Activated naive CD8-positive, alpha-beta T cell treated with anti-CD3 and anti-CD28 coated beads, Interleukin-2, amount 10 ng/mL, durations not matched to agents 7 days and 5 days (primary cell): ENCODE data around the gene BEST1. TPM values are rescaled to one million over a fixed set of nuclear protein-coding genes. Genes with fewer than 3 reads are reported as not detected.
"Not testable (repeated sequence)": the region's sequence is repeated elsewhere in the genome, so short reads cannot be mapped to it uniquely, and the experiment has no call there.

Source experiments
- ATAC-seq: fragments of 150-1000 bp; cut with Tn5 transposase; one replicate; pipeline ENCODE4 v1.10.0; 2021; ENCODE audit warnings: low read depth, moderate library complexity
- POLR2A ChIA-PET: fragments of 350-600 bp; sonication (Branson Sonifier 250); formaldehyde crosslinking; loops from one replicate; lab custom pipeline; 2021; ENCODE audit warnings: antibody characterized with exemption; lab: Charles Lee
- DNase-seq: peaks from one replicate; pipeline ENCODE4 v3.0.0; 2021
- H3K27ac Mint-ChIP-seq: one replicate; pipeline ENCODE4 v1.8.0; 2022; ENCODE audit warnings: mild to moderate bottlenecking, mixed read lengths
- H3K27me3 Mint-ChIP-seq: one replicate; pipeline ENCODE4 v1.8.0; 2022; ENCODE audit warnings: mild to moderate bottlenecking, moderate library complexity, mixed read lengths
- H3K36me3 Mint-ChIP-seq: one replicate; pipeline ENCODE4 v1.8.0; 2021; ENCODE audit warnings: mild to moderate bottlenecking, mixed read lengths
- H3K4me1 Mint-ChIP-seq: one replicate; pipeline ENCODE4 v1.8.0; 2021; ENCODE audit warnings: mixed read lengths
- H3K4me3 Mint-ChIP-seq: one replicate; pipeline ENCODE4 v1.8.0; 2022; ENCODE audit warnings: mild to moderate bottlenecking, moderate library complexity, mixed read lengths
- H3K9me3 Mint-ChIP-seq: one replicate; pipeline ENCODE4 v1.8.0; 2021; ENCODE audit warnings: mixed read lengths
- total RNA-seq, 2 experiments: library from RNA; stranded (reverse); gene quantifications; one replicate each; pipeline ENCODE4 v1.2.3, GENCODE V29; 2021

Gene BEST1
- total RNA-seq, 2 experiments from 2014 or later, result 0.20 to 0.30 TPM

GRCh38 chr11:62000539-62001446 is 50.6 kb downstream of the BEST1 start:
- Mint-ChIP-seq H3K36me3 (peaks cover 11% of the 10 kb centered on the region), H3K4me1 (no peaks in the 10 kb centered on the region), H3K9me3 (peaks cover 11% of the 10 kb centered on the region), H3K27me3 (no peaks in the 10 kb centered on the region), H3K27ac (no peak overlapping the region), H3K4me3 (no peak overlapping the region)
- POLR2A ChIA-PET, result no interaction called here
- no peak for ATAC-seq
- no peak for DNase-seq

GRCh38 chr11:62001450-62002191 is 51.5 kb downstream of the BEST1 start:
- no peak overlapping the region for H3K4me3 Mint-ChIP-seq
- peaks cover 11% of the 10 kb centered on the region for H3K9me3 Mint-ChIP-seq
- DNase-seq (no peak), ATAC-seq (no peak)
- peaks cover 11% of the 10 kb centered on the region for H3K36me3 Mint-ChIP-seq
- H3K4me1 Mint-ChIP-seq, result no peaks in the 10 kb centered on the region
- no peak overlapping the region for H3K27ac Mint-ChIP-seq
- POLR2A ChIA-PET, result no interaction called here
- H3K27me3 Mint-ChIP-seq, result no peaks in the 10 kb centered on the region

- Mint-ChIP-seq H3K36me3 (peaks cover 11% of the 10 kb centered on the region), H3K9me3 (peaks cover 11% of the 10 kb centered on the region)
- H3K4me3 Mint-ChIP-seq, ATAC-seq, H3K4me1 Mint-ChIP-seq, DNase-seq, H3K27ac Mint-ChIP-seq, POLR2A ChIA-PET, H3K27me3 Mint-ChIP-seq: not testable (repeated sequence)
Measured at GRCh38 chr11:62002283-62002682, 52.1 kb downstream of the BEST1 start.

- ATAC-seq, result no peak
- no peak for DNase-seq
- peaks cover 3% of the 10 kb centered on the region for H3K27me3 Mint-ChIP-seq
- peaks cover 2% of the 10 kb centered on the region for H3K36me3 Mint-ChIP-seq
- no peaks in the 10 kb centered on the region for H3K4me1 Mint-ChIP-seq
- peaks cover under 1% of the 10 kb centered on the region for H3K9me3 Mint-ChIP-seq
- H3K4me3 Mint-ChIP-seq, result no peak overlapping the region
- no peak overlapping the region for H3K27ac Mint-ChIP-seq
- POLR2A ChIA-PET, result no interaction called here
Measured at GRCh38 chr11:62004473-62004872, 54.3 kb downstream of the BEST1 start.

GRCh38 chr11:62008193-62008592 is 58.0 kb downstream of the BEST1 start:
- no peaks in the 10 kb centered on the region for H3K9me3 Mint-ChIP-seq
- H3K4me1 Mint-ChIP-seq, result peaks cover 5% of the 10 kb centered on the region
- POLR2A ChIA-PET, result no interaction called here
- H3K27me3 Mint-ChIP-seq, result peaks cover 4% of the 10 kb centered on the region
- DNase-seq, result no peak
- H3K4me3 Mint-ChIP-seq, result no peak overlapping the region
- no peaks in the 10 kb centered on the region for H3K36me3 Mint-ChIP-seq
- no peak for ATAC-seq
- H3K27ac Mint-ChIP-seq, result no peak overlapping the region

GRCh38 chr11:62010935-62011528 is 60.9 kb downstream of the BEST1 start:
- DNase-seq (no peak), ATAC-seq (no peak)
- H3K27ac Mint-ChIP-seq, result no peak overlapping the region
- peaks cover 4% of the 10 kb centered on the region for H3K27me3 Mint-ChIP-seq
- no peak overlapping the region for H3K4me3 Mint-ChIP-seq
- no peaks in the 10 kb centered on the region for H3K36me3 Mint-ChIP-seq
- POLR2A ChIA-PET, result interaction anchor here (0.6 to 0.7 kb wide), 2 partner anchors 11 to 73 kb away, joined by 3 read pairs; no protein-coding TSS in a partner anchor
- H3K4me1 Mint-ChIP-seq, result peaks cover 8% of the 10 kb centered on the region
- no peaks in the 10 kb centered on the region for H3K9me3 Mint-ChIP-seq

- Mint-ChIP-seq H3K4me1 (peaks cover 8% of the 10 kb centered on the region), H3K36me3 (no peaks in the 10 kb centered on the region), H3K9me3 (no peaks in the 10 kb centered on the region), H3K4me3 (no peak overlapping the region), H3K27ac (no peak overlapping the region), H3K27me3 (peaks cover 4% of the 10 kb centered on the region)
- DNase-seq (no peak), ATAC-seq (no peak)
- POLR2A ChIA-PET, result no interaction called here
Measured at GRCh38 chr11:62011881-62012280, 61.7 kb downstream of the BEST1 start.

GRCh38 chr11:62012451-62012831 is 62.3 kb downstream of the BEST1 start:
- peaks cover 4% of the 10 kb centered on the region for H3K27me3 Mint-ChIP-seq
- no peaks in the 10 kb centered on the region for H3K9me3 Mint-ChIP-seq
- no peak overlapping the region for H3K27ac Mint-ChIP-seq
- no peaks in the 10 kb centered on the region for H3K36me3 Mint-ChIP-seq
- ATAC-seq (no peak), DNase-seq (no peak)
- no peak overlapping the region for H3K4me3 Mint-ChIP-seq
- H3K4me1 Mint-ChIP-seq, result peaks cover 8% of the 10 kb centered on the region
- POLR2A ChIA-PET, result no interaction called here

- Mint-ChIP-seq H3K36me3 (no peaks in the 10 kb centered on the region), H3K27ac (no peak overlapping the region), H3K4me1 (peaks cover 8% of the 10 kb centered on the region), H3K9me3 (no peaks in the 10 kb centered on the region), H3K4me3 (no peak overlapping the region), H3K27me3 (peaks cover 2% of the 10 kb centered on the region)
- DNase-seq (no peak), ATAC-seq (no peak)
- POLR2A ChIA-PET, result no interaction called here
Measured at GRCh38 chr11:62012832-62013461, 62.8 kb downstream of the BEST1 start.

Other genes starting within 250 kb of the BEST1 start
- 1 to 10 TPM; 3.4 TPM for gene MYRF, start 197.7 kb upstream of the BEST1 start, total RNA-seq
- gene TMEM258, start 157.8 kb upstream of the BEST1 start, total RNA-seq, result 100 to 1,000 TPM; 127 to 140 TPM
- 10 to 100 TPM; 87.1 to 88.7 TPM for gene FEN1, start 157.4 kb upstream of the BEST1 start, total RNA-seq
- 10 to 100 TPM; 53.2 to 54.7 TPM for gene FADS1, start 133.3 kb upstream of the BEST1 start, total RNA-seq
- gene FADS2, start 122.1 kb upstream of the BEST1 start, total RNA-seq, result 100 to 1,000 TPM; 245 to 280 TPM
- gene FADS3, start 58.8 kb upstream of the BEST1 start, total RNA-seq, result 1 to 10 TPM; 4.7 TPM
- 1 to 10 TPM in 1 of 2 experiments, under 1 TPM in 1; 0.28 to 1.6 TPM for gene RAB3IL1, start 32.8 kb upstream of the BEST1 start, total RNA-seq
- gene FTH1, start 17.3 kb downstream of the BEST1 start, total RNA-seq, result 100 to 1,000 TPM; 793 to 808 TPM
- gene INCENP, start 173.7 kb downstream of the BEST1 start, total RNA-seq, result 100 to 1,000 TPM; 142 to 153 TPM
- gene SCGB1D1, start 239.9 kb downstream of the BEST1 start, total RNA-seq, result not detected